GF-D8 (cell line): ENCODE data around the gene TUBAL3.

Experiments
- DNase-seq: peaks from one replicate; lab custom pipeline; 2025; lab: John Stamatoyannopoulos, UW

The TUBAL3 gene

GRCh38 chr10:5404208-5405041, at the start of gene TUBAL3:
TSS of gene TUBAL3 (minus strand) at chr10:5404828. CDS start at chr10:5404792, 36 bp downstream.
- no peak for DNase-seq

GRCh38 chr10:5453749-5454489, 49.3 kb upstream of the TUBAL3 start:
- no peak for DNase-seq

GRCh38 chr10:5450605-5451384, 46.2 kb upstream of the TUBAL3 start:
- DNase-seq = no peak

- peak; percentile 81 for DNase-seq
These were observed 45.2 kb upstream of the TUBAL3 start for GRCh38 chr10:5449823-5450222.

GRCh38 chr10:5449227-5449626, 44.6 kb upstream of the TUBAL3 start:
- DNase-seq = no peak

- no peak for DNase-seq
These were observed 43.8 kb upstream of the TUBAL3 start for GRCh38 chr10:5448333-5449001.

GRCh38 chr10:5447611-5448071, 43.0 kb upstream of the TUBAL3 start:
- DNase-seq = no peak

GRCh38 chr10:5447056-5447455, 42.4 kb upstream of the TUBAL3 start:
- no peak for DNase-seq

GRCh38 chr10:5446390-5446926, 41.8 kb upstream of the TUBAL3 start:
- peak; percentile 85 for DNase-seq

GRCh38 chr10:5445006-5445405, 40.4 kb upstream of the TUBAL3 start:
- DNase-seq = no peak

GRCh38 chr10:5443429-5443828, 38.8 kb upstream of the TUBAL3 start:
- DNase-seq = no peak

- DNase-seq = no peak
These were observed 38.4 kb upstream of the TUBAL3 start for GRCh38 chr10:5442990-5443370.

- DNase-seq = peak; percentile 28
These were observed 37.7 kb upstream of the TUBAL3 start for GRCh38 chr10:5442065-5442989.

GRCh38 chr10:5441106-5441505, 36.5 kb upstream of the TUBAL3 start:
- no peak for DNase-seq

GRCh38 chr10:5440206-5440605, 35.6 kb upstream of the TUBAL3 start:
- no peak for DNase-seq

GRCh38 chr10:5435328-5435727, 30.7 kb upstream of the TUBAL3 start:
- DNase-seq = no peak

- DNase-seq = peak; percentile 13
These were observed 29.6 kb upstream of the TUBAL3 start for GRCh38 chr10:5434017-5434753.

- no peak for DNase-seq
These were observed 28.6 kb upstream of the TUBAL3 start for GRCh38 chr10:5433182-5433581.

- DNase-seq = no peak
These were observed 23.5 kb upstream of the TUBAL3 start for GRCh38 chr10:5428133-5428532.

GRCh38 chr10:5424751-5425150, 20.1 kb upstream of the TUBAL3 start:
- no peak for DNase-seq
